HG02759 (cell line): ENCODE results near the gene FSD1.
"Not testable (repeated sequence)": the region's sequence is repeated elsewhere in the genome, so short reads cannot be mapped to it uniquely, and the experiment has no call there.

ENCODE experiments used
- ATAC-seq: cut with Tn5 transposase; IDR thresholded peaks from one replicate; pipeline ENCODE4 v1.9.1; 2021; ENCODE audit warnings: mild to moderate bottlenecking, moderate library complexity; ENCODE audit not compliant: unreplicated experiment

The FSD1 gene

GRCh38 chr19:4284176-4284958, 20.0 kb upstream of the FSD1 start:
- ATAC-seq, result no peak

GRCh38 chr19:4284974-4285373, 19.4 kb upstream of the FSD1 start:
- ATAC-seq, result no peak

GRCh38 chr19:4286141-4286540, 18.3 kb upstream of the FSD1 start:
- ATAC-seq, result not testable (repeated sequence)

- no peak for ATAC-seq
Observed at GRCh38 chr19:4288091-4288777, 16.2 kb upstream of the FSD1 start.

- ATAC-seq, result no peak
Observed at GRCh38 chr19:4291184-4291732, 13.1 kb upstream of the FSD1 start.

- ATAC-seq, result no peak
Observed at GRCh38 chr19:4292515-4292914, 11.9 kb upstream of the FSD1 start.

GRCh38 chr19:4294389-4294788, 10.0 kb upstream of the FSD1 start:
- ATAC-seq, result no peak

GRCh38 chr19:4295972-4296771, 8.2 kb upstream of the FSD1 start:
- ATAC-seq, result no peak

GRCh38 chr19:4297901-4298809, 6.2 kb upstream of the FSD1 start:
- no peak for ATAC-seq

- ATAC-seq, result no peak
Observed at GRCh38 chr19:4298810-4299550, 5.4 kb upstream of the FSD1 start.

GRCh38 chr19:4300589-4300988, 3.8 kb upstream of the FSD1 start:
- no peak for ATAC-seq

- no peak for ATAC-seq
Observed at GRCh38 chr19:4301590-4302242, 2.7 kb upstream of the FSD1 start.

GRCh38 chr19:4302243-4302640, 2.2 kb upstream of the FSD1 start, which contains the start of gene TMIGD2:
Gene TMIGD2 (minus strand): TSS chr19:4302389. CDS start chr19:4302385, 4 bp downstream.
- no peak for ATAC-seq

GRCh38 chr19:4303819-4304537, 420 bp upstream of the FSD1 start:
- no peak for ATAC-seq

- ATAC-seq, result no peak
Observed at GRCh38 chr19:4305257-4305612, 837 bp downstream of the FSD1 start.

- no peak for ATAC-seq
Observed at GRCh38 chr19:4305659-4306058, 1.3 kb downstream of the FSD1 start.

- ATAC-seq, result no peak
Observed at GRCh38 chr19:4310247-4311121, 6.1 kb downstream of the FSD1 start.
